NCI-H345 (cell line): ENCODE data around the gene SENP3.
A peak's percentile ranks its signal among the peaks of the same experiment; 100 is the strongest.
"Not testable (repeated sequence)": the region's sequence is repeated elsewhere in the genome, so short reads cannot be mapped to it uniquely, and the experiment has no call there.

Experiments
- DNase-seq: peaks from one replicate; lab custom pipeline; 2025; lab: John Stamatoyannopoulos, UW

Gene SENP3

DNA sequence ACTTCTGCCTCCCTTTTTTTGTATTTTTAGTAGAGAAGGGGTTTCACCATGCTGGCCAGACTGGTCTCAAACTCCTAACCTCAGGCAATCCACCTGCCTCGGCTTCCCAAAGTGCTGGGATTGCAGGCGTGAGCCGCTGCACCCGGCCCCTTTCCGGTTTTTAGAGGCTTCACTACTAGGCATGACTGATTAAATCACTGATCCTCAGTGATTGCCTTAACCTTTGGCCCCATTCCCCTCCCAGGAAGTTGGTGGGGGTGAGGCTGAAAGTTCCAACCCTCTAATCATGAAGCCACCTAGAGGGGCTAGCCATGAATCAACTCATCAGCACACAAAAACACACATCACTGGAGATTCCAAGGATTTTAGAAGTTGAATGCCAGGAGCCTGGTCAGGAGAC is 35.8 kb downstream of the SENP3 start:
- not testable (repeated sequence) for DNase-seq

DNA sequence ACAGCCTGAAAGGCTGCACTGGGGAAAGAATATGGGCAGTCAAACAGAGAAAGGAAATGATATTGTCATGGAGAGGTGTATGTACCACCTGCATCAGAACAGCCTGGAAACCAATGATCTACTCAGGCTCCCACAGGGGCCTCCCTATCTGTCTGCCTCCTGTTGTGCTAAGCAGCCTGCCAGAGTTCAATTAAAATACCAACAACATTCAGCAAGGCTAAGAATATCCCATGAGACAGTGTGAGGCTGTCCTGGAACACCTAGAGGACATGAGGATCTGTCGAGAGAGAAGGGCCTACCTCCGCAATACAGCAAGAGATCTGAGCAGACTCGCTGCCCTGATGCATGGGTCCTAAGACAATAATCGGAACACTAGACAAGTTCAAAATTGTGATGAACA is 44.6 kb downstream of the SENP3 start:
- DNase-seq = no peak

DNA sequence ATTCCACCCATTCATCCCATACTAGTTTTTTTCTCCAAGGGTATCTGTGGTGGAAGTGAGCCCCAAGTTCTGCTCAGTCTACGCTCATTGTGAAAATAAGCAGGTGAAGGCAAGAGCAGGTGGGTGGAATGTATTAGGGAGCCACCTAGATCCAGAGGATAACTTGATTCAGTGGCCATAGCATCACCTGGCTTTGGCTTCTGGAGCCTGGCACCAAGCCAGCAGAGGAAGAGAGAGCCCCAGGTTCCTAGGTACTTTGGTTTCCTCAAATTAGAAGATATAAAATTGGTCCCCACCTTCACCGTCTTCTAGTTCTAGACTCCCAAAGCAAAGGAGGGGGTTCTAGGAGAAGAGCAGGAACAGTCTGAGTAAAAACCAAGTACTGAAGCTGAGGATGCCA is 48.9 kb downstream of the SENP3 start:
- DNase-seq = peak; percentile 0

DNA sequence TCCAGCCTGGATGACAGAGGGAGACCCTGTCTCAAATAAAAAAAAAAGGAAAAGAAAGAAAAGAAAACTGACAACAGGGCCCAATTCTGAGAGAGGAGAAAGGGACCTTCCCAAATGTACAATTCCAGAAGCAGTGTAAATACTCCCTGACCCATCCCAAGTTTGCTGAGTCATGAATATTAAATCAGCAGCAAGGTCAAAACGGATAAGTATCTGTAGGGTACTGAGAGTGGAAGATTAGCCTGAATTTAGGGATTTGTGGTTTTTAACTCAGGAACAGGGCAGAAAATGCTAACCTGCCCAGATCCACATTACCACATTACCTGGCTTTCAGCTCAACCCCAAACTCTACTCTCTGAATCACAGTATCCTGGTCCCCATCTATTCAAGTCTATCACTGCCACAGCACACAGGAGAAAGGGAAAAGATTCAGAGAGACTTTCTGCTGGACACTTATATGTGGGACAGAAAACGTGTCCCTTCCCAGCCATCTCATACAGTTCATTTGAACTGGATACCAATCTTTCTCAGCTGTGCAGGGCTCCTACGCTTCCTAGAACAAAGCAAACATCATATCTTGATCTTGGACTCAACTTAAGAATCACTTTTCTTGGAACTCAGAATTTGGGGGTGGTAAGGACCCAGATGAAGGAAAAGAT is 50.0 kb downstream of the SENP3 start:
- DNase-seq = no peak

DNA sequence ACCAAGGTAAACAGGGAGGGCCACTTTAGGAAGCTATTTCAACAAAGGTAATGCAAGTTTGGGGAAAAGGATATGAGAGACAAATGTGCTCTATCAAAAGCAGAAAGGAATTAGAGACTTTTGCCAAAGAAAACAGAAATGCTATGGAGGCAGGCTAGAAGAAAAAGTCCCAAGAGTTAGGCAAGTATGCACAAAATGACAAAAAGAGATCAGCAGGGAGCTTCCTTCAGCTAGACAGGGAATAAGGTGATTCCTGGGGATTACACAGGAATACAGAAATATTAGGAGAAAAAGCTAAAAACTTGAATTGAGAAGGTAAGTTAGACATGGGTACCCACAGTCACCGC is 50.5 kb downstream of the SENP3 start:
- no peak for DNase-seq

DNA sequence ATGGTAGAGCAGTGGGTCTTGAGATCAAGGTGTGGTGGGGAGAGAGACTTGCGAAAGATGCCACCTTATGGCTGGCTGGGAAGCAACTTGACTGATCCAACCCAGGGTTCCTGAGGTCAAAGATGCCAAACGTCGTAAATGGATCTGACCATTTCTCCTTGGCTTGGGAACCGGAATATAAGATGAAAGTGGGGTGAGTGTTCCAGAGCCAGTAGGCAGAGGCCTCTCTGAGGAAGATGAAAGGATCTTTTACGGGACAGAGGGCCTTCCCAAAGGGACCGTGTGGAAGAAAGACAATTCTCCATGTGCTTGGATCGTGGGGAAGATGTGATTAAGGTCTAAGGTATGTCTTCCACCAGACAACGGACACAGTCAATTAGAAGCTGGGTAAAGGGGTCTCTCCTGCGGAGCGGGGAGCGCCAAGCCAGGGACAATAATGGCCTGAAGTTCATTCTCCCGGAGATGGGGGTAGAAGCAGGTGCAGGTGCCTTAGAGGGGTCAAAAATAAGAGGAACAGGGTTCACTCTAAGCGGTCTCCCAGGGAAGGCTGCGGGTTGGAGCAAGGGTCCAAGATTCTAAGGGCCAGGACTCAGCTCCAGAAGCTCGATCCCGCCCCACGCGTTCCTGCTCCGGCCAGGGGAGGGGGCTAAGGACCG is 52.2 kb downstream of the SENP3 start:
- no peak for DNase-seq

DNA sequence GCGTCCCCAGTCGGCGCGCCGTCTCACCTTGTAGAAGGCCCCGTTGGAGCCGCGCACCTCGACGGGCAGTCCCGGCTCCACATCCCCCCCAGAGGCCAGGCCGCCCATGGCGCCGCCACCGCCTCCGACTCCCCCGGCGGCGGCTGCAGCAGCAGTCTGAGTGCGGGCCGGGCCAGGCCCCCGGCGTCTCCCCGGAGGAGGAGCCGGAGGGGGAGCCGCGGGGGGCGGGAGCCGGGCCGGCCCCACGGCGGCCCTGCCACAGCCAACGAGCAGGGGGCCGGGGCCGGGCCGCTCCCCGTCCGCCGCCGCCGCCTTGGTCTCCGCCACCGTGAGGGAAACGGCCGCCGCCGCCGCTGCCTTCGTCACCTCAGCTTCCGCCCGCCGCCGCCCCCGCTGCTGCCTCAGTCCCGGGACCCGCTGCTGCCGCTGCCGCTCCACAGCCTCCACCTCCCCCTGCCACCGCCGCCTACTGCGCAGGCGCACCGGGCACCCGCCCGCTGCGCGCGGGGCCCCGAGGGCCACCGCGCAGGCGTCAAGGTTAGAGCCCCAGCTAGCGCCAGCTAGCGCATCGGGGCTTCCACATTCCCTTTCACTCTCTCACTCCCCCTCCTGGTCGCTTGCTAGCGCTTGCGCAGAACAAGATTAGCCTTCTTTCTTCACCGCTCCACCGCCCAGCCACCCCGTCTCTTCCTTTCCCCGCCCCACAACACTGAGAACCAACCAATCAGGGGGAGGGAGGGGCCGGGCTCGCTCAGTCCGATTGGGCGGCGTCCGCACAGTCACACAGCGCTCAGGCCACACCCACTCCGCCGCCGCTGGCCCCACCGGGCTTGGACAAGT is 52.9 kb downstream of the SENP3 start, which contains the start of gene FXR2:
FXR2 (minus strand) TSS at position 473 of the 840 bp plus-strand sequence; CDS start at position 108, 365 bp downstream.
- peak; percentile 98 for DNase-seq

DNA sequence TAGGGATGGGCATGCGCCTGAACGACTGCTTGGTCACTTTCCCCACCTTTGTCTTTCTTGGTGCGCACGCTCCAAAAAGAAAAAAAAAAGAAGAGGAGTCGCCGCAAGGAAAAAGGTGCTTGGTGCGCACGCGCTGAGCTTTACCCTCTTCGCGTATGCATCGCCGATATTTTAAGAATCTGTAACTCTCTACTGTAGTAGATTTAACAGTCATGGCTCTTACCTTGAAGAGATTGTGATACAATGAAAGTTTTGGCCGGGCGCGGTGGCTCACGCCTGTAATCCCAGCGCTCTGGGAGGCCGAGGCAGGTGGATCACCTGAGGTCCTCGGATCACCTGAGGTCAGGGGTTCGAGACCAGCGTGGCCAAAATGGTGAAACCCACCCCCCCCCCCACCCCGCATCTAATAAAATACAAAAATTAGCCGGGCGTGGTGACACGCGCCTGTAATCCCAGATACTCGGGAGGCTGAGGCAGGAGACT is 53.6 kb downstream of the SENP3 start:
- DNase-seq = no peak

DNA sequence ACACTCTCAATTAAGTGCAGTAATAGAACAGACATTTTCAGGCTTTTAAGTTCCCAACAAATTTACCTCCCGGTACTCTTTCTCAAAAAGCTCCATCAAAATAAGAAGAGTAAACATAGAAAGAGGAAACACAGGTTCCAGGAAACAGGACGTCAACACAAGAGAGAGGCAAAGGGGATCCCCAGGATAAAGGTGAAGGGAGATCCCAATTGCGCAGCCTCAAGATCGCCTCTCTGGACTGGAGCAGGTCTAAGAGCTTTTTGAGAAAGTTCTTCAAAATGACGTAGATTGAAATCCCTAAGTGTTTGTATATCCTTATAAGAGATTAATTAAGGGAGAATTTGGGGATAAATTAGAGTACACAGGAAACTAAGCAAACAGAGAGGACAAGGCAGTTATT is 56.9 kb downstream of the SENP3 start:
- DNase-seq = no peak

DNA sequence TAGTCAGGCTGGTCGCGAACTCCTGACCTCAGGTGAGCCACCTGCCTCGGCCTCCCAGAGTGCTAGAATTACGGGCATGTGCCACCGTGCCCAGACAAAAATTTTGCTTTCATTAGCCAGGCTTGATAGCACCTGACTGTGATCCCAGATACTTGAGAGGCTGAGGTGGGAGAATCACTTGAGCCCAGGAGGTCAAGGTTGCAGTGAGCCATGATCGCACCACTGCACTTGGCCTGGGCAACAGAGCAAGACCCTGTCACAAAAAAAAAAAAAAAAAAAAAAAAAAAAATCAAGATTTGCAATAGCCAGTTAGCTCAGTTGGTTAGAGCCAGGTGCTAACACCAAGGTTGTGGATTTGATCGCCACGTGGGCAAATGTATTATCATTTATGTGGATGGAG is 59.1 kb downstream of the SENP3 start:
- DNase-seq = no peak
